Activated T-helper 1 cell treated with anti-CD3 and anti-CD28 coated beads, Interleukin-2, amount 50 U/mL, for 16 hours (primary cell): ENCODE data around the gene DMPK.
A peak's percentile ranks its signal among the peaks of the same experiment; 100 is the strongest.
"Not testable (repeated sequence)": the region's sequence is repeated elsewhere in the genome, so short reads cannot be mapped to it uniquely, and the experiment has no call there.

Source experiments
- DNase-seq, 2 donors: peaks; one replicate each; pipeline ENCODE4 v3.0.0-alpha.2; 2020; ENCODE audit warnings: low read depth in 1 of 2, low spot score in 1 of 2

Gene DMPK

DNA sequence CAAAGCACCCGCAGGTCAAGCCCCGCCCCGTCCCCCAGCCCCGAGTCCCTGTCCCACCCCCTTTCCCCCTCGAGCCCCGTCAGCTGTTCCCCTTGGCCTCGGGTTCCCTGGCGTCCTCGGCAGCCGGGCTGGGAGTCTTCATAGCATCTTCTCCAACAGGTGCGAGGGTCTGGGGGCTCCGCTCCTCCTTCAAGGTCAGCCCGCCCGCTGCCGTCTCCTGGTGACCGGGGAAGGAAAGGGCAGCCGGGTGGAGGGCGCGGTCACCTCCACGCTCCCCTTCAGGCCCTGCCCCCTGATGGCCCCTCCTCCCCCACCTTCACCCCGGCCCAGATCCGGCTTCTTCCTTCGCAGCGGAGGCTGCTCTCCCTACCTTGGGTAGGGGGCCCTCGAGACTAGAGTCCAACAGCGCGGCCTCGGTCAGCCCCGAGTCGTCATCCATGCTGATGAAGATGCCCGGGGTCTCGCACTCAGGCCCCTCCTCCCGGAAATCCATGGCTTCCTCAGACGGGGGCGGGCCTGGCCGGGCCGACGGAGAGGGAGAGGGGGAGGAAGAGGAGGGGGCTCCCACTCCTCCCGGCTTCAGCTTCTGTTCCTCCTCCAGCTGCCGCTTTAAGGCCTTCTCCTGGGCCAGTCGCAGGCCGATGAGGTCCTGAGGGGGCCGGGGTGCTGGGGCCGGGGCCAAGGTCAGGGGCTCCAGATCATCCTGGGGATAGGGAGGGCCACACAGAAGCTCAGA is 33.4 kb upstream of the DMPK start:
- no peak for DNase-seq

- no peak for DNase-seq
Measured at GRCh38 chr19:45814851-45815480, 32.7 kb upstream of the DMPK start, which contains the start of gene RSPH6A. Gene RSPH6A, minus strand, starts transcription at chr19:45815308. Its CDS starts 132 bp downstream, at chr19:45815176.

DNA sequence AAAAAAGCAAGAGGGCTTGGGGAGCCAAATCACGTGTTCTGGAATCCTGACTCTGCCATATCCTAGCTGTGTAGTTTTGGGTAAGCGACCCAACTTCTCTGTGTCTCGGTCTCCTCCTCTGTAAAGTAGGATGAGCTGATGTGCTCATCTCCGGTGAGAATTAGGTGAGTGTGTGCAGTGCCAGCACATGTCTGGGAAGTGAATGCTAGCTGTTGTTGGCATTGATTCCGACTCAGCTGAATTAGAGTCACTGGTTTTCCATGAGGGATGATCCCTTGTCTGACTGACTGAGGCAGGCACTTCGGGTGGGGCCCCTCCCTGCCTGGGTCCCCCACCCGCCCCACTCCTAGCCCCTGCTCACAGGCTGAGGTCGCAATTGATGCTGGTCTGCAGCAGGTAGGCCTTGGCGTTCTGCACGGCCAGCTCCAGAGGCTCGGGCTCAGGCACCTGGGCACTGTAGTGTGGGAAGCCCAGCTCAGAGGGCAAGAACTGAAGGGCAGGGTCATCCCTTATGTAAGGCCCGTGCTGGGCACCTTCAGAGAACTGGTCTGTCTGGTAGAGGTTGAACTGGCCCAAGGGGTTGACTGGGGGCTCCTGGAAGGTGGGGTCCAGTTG is 32.0 kb upstream of the DMPK start:
- no peak for DNase-seq

DNA sequence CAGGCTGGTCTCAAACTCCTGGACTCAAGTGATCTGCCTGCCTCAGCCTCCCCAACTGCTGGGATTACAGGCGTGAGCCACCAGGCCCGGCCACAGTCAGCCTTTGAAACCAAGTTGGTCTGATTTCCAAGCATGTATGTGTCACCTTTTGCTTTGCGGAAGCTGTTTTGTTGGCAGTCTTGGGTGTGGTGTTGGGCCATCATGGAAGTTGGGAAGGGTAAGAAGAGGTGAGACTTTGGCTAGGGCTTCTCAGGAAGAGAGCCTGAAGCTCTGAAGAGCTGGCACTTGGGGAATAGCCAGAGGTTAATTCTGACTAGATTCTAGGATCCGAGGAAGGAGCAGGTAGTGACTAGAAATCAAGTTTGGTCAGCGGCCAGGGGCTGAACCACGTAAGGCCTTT is 30.0 kb upstream of the DMPK start:
- no peak for DNase-seq

GRCh38 chr19:45809643-45810159 is 27.4 kb upstream of the DMPK start:
- no peak for DNase-seq

GRCh38 chr19:45805719-45806118 is 23.4 kb upstream of the DMPK start:
- no peak for DNase-seq

GRCh38 chr19:45804959-45805230 is 22.6 kb upstream of the DMPK start:
- no peak for DNase-seq

DNA sequence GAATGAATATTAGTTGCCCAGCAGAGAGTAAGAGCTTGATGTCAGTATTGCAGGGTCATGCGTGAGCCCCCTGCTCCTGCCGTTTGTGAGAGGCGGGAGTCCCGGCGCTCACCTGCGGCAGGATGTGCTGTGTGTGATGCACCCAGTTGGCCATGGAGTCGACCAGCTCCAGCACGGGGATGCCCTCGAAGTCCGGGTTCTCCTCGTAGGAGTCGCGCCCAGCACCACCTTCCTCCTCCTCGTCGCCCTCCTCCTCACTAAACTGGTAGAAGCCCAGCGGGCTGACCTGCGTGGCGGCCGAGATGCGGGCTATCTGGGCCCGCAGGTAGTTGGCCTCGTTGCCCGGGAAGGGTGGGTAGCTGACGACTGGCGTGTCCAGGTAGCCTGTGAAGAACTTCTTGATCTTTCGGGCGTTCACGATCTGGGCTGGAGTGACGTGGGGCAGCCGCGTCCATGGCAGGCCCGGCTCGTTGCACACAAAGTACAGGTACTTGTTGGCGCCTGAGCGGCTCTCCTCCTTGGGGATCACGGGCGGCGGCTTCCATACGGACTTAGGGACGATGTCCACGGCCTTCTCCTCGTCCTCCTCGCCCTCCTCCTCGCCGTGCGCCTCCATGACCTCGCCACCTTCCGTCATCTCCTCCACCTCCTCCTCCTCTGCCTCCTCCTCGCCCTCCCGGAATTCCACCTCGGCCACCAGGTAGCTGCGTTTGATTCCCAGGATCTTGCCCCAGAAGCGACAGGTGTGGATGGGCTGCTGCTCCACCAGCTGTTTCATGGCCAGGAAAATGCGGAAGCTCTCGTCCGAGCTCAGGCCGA is 22.1 kb upstream of the DMPK start:
- DNase-seq = no peak

GRCh38 chr19:45801603-45802175 is 19.4 kb upstream of the DMPK start:
- no peak for DNase-seq

DNA sequence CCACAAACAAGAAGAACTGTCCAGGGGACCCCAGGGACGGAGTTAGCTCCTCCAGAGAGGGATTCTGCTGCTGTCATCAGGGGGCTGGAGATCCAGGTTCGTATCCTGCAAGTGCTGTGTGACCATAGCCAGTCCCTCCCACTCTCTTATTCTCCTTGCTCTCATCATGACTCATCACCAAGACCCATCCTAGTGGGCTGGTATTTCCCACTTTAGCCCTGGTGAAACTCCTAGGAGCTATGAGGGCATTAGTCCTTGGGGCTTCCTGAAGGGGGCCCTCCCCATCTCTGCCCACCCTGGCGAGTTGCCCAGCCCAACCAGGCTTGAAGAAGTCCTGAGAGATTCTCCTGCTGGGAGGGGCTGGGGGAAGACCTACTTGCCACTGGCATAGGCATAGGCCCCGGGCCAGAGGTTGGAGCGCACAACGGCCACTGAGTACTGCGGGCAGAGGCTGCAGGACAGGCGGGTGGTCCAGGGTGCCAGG is 17.8 kb upstream of the DMPK start:
- no peak for DNase-seq

DNA sequence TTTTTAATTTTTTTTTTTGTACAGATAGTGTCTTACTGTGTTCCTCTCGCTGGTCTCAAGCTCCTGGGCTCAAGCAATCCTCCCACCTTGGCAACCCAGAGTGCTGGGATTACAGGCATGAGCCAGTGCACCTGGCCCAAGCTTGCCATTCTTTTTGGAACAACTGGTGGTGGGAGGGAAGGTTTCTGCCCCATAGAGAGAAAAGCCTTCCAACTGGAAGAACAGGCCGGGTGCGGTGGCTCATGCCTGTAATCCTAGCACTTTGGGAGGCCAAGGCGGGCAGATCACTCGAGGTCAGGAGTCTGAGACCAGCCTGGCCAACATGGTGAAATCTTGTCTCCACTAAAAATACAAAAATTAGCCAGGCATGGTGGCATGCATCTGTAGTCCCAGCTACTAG is 17.3 kb upstream of the DMPK start:
- not testable (repeated sequence) for DNase-seq

DNA sequence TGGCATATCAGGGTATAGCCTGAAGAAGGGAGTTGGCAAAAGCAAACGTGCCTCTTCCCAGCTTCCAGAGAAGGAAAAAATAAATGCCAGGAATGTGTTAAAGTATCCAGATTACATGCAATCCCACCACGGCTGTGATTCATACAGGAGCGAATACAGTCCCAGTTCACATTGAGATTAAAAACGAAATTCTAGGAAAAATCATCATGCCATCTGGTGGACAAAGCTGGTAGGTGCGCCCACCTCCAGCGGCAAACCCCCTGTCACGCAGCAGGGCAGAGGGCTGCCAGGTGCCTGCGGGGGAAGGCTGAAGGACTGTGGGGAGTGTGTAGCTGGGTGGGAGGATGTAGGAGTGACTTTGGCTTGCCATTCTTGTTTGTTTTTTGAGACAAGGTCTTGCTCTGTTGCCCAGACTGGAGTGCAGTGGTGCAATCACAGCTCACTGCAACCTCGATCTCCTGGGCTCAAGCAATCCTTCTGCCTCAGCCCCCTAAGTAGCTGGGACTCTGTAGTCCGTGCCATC is 16.8 kb upstream of the DMPK start:
- peak; percentile 23 to 42 for DNase-seq

GRCh38 chr19:45794627-45795026 is 12.3 kb upstream of the DMPK start:
- DNase-seq = no peak

- DNase-seq = no peak
Measured at GRCh38 chr19:45793876-45794275, 11.6 kb upstream of the DMPK start.

DNA sequence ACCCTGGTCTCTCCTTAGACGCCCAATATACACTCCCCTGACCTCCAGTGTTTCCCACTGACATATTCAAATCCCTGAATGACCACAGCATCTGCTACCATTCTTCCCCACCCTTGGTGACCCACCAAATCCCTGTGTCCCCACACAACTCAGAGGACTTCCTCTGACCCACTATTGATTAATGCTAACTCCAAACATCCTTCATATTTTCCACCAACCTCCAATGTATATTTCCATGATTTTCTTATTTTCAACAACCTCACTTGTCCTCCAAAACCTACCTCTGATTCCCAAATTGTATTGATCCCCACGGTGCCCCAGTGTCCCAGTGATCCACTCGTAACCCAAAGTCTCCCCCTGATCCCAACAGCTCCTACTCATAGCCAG is 10.9 kb upstream of the DMPK start:
- DNase-seq = no peak

- peak; percentile 98 to 99 for DNase-seq
Measured at GRCh38 chr19:45792470-45793177, 10.3 kb upstream of the DMPK start, which contains the start of gene DMWD. Gene DMWD, minus strand, starts transcription at chr19:45792845. Its CDS starts 89 bp downstream, at chr19:45792756.

GRCh38 chr19:45791744-45792469 is 9.6 kb upstream of the DMPK start:
- no peak for DNase-seq

DNA sequence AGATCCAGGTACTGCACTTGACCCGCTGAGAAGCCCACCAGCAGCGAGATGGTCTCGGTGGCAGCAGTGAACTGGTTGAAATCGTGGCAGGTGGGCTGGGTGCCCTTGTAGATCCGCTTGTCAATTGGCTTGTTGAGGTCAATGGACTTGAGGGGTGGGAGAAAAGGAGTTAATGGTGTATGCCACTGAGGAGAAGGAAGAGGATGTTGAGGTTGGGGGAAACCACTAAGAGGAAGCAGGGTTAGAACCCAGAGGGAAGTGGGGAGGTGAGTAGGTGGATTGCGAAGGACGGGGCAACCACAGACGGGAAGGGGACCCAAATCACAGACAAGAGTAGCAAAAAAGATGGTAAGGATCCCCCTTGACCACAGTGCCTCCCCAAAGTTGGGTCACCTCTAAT is 8.7 kb upstream of the DMPK start:
- no peak for DNase-seq

- DNase-seq = no peak
Measured at GRCh38 chr19:45789035-45789786, 6.9 kb upstream of the DMPK start.
